Eye (tissue), 1 donor: ENCODE measurements around the gene KRTAP1-3.
A peak's percentile ranks its signal among the peaks of the same experiment; 100 is the strongest.
"Not testable (repeated sequence)": the region's sequence is repeated elsewhere in the genome, so short reads cannot be mapped to it uniquely, and the experiment has no call there.

Source experiments
- DNase-seq: peaks from one replicate; pipeline ENCODE4 v3.0.0-alpha.2; 2015

The KRTAP1-3 gene

GRCh38 chr17:41054025-41054424 lies 19.4 kb upstream of the KRTAP1-3 start:
- no peak for DNase-seq

DNA sequence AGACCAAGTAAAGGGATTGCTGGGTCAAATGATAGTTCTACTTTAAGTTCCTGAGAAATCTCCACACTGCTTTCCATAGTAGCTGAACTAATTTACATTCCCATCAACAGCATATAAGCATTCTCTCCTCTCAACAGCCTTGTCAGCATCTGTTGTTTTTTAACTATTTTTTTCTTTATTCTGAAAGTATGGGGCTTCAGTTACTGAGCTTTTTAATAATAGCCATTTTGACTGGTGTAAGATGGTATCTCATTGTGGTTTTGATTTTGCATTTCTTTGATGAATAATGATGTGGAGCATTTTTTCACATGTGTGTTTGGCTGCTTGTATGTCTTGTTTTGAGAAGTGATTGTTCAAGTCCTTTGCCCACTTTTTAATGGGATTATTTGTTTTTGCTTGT lies 17.9 kb upstream of the KRTAP1-3 start:
- no peak for DNase-seq

- DNase-seq: no peak
Measured at GRCh38 chr17:41049110-41049509, 14.4 kb upstream of the KRTAP1-3 start.

- DNase-seq: no peak
Measured at GRCh38 chr17:41048441-41048840, 13.8 kb upstream of the KRTAP1-3 start.

DNA sequence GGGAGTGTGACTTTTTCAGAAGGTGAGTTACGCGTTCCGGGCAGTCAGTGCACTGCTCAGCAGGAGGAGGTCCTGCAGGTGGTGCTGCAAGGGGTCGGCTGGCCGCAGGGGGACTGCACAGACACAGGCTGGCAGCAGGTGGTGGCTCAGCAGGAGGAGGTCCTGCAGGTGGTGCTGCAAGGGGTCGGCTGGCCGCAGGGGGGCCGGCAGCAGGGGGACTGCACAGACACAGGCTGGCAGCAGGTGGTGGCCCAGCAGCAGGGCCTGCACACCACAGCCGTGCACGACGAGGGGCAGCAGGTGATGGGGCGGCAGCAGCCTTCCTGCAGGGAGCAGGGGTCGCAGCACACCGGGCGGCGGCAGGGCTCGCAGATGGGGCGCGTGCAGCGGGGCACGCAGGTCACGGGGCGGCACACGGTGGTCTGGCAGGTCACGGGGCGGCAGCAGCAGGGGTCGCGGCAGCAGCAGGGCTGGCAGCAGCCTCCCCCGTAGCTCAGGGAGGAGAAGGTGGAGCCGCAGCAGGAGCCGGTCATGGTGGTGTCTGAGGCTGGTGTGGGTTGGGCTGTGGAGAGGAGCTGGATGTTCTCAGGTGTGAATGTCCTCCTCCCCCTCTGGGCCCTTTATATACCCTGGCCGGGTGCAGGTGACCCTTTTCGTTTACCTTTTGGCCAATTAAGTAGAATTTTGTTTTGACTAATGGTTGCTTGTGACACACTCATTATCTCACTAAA lies 12.2 kb upstream of the KRTAP1-3 start, which contains the start of gene KRTAP2-1:
Gene KRTAP2-1 (minus strand): TSS at position 582 of the 731 bp plus-strand sequence. CDS start 49 bp downstream, at position 533.
- DNase-seq: not testable (repeated sequence)

DNA sequence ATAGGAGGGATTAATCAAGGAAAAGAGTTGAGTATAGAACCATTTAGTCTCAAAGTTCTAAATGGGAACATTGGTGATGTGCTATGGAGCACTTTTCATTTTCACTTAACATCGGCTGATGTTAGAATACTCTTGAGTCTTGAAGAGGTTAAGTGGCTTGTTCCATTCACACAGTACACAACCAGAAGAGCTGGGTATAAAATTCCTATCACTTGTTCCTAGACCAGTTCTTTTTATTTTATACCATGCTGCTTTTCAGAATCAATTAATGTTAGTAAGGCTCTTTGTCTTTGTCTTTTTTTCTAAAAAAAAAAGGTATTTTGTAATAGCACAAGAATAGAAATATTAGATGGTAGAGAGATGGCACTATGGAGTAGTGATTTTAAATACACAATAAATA lies 8.3 kb upstream of the KRTAP1-3 start:
- DNase-seq: no peak

DNA sequence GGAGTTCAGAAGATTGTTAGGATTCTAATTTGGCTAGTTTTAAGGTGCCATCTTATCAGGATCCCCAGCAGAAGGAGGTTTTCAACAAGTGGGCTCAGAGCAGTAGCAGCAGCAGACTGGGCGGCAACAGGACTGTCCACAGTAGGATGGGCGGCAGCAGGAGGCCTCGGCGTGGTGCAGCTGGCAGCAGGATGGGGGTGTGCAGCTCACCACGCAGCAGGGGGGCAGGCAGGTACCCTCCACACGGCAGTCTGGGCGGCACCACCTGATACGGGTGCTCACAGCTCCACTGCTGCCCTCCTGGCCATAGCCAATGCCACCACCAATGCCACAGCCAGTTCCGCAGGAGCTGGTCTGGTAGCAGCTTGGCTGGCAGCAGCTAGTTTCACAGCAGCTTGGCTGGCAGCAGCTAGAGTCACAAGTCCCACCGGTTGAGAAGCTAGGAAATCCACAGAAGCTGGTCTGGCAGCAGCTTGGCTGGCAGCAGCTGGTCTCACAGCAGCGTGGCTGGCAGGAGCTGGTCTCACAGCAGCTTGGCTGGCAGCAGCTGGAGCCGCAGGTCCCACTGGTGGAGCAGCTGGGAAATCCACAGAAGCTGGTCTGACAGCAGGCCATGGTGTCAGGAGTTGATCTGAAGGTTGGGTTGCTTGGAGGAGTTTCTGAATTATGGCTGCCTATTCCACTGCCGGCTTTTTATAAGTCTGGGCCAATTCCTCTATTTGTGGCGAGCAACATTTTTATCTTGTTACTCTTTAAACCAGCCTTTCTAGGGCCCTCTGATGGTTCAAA lies 6.3 kb upstream of the KRTAP1-3 start, which contains the start of gene KRTAP1-1:
Gene KRTAP1-1 (minus strand): TSS at position 668 of the 789 bp plus-strand sequence. CDS start 53 bp downstream, at position 615.
- DNase-seq: not testable (repeated sequence)

DNA sequence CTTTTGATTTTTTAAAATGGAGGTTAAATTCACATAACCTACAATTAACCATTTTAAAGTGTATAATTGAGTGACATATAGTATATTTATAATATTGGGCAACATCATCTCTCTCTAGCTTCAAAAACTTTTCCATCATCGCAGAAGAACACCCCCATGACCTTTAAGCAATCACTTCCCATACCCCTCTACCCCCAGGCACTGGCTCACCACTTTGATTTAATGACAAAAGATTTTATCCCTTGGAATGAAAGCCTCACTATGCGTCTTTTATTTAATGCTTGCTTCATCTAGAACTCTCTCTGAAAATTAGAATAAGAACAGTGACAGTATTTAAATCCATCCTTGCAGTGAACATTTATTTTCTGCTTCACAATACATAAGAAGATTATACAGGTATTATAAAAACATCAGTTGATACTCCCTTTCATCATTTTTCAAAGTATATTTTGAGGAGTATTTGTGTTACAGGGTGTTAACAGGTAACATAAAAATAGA lies 3.2 kb upstream of the KRTAP1-3 start:
- DNase-seq: no peak

DNA sequence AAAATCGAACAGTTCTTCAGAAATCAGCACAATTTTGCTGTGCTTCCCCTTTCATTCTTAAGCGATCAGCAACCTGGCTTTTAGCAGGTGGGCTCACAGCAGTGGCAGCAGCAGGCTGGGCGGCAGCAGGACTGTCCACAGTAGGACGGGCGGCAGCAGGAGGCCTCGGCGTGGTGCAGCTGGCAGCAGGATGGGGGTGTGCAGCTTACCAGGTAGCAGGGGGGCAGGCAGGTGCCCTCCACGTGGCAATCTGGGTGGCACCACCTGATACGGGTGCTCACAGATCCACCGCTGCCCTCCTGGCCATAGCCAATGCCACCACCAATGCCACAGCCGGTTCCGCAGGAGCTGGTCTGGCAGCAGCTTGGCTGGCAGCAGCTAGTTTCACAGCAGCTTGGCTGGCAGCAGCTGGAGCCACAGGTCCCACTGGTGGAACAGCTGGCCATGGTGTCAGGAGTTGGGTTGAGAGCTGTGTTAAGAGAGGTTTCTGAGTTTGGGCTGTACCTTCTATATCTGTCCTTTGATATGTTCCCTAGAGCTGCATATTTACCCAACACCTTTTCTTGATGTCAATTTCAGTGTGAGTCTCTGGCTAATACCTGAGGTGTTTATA lies 4.9 kb downstream of the KRTAP1-3 start, which contains the start of gene KRTAP1-4:
Gene KRTAP1-4 (minus strand): TSS at position 563 of the 613 bp plus-strand sequence. CDS start 117 bp downstream, at position 446.
- no peak for DNase-seq

GRCh38 chr17:41026715-41027471 lies 7.8 kb downstream of the KRTAP1-3 start, which contains the start of gene KRTAP1-5:
TSS of gene KRTAP1-5 (minus strand) at chr17:41027208. CDS start at chr17:41027155, 53 bp downstream.
- DNase-seq: no peak

DNA sequence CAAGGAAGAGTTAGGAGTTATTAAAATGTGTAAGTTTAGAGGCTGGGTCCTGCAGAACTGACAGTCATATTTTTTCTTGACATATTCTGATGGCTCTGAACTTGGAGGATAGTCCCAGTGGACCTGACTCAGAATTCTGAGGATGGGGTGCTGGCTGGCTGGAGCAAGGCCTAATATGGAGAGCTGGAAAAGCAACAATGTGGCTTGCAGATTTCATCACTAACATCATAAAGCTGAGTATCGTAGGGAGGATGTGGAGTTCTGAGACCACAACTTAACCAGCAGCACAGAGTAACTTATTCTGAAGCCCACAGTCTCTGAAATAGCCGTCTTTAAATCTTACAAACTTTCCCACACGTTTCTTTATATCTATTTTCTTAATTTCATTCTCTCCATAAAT lies 10.0 kb downstream of the KRTAP1-3 start:
- no peak for DNase-seq

DNA sequence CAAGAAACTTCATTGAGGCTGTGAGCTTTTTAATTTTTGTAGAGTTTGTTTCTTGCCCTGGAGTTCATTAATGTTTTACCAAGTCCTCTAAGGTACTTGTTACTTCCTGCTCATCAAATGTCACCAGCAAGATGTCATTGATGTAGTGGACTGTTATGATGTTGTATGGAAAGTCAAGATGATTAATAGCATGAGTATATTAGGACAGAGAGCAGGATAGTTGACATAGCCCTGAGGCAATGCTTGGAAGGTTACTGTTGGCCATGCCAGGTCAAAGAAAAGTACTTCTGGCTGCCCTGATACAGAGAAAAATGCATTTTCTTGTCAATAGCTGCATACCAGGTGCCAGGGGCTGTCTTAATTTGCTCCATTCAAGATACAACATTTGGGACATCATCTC lies 14.3 kb downstream of the KRTAP1-3 start:
- DNase-seq: no peak

DNA sequence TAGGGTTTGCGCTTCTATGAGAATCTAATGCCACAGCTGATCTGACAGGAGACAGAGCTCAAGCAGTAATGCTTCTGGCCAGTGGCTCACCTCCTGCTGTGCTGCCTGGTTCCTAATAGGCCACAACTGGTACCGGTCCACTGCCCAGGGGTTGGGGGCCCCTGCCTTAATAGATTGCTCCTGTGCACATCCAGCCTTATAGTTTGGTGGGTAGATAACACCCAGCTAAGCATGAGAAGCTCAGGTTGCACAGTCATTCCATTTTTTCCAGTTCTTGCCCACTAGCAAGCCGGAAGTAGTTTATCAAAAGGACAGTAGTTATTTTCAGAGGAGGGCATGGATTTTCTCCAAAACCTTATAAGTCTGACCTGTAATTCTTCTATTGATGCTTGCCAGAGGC lies 15.3 kb downstream of the KRTAP1-3 start:
- no peak for DNase-seq

DNA sequence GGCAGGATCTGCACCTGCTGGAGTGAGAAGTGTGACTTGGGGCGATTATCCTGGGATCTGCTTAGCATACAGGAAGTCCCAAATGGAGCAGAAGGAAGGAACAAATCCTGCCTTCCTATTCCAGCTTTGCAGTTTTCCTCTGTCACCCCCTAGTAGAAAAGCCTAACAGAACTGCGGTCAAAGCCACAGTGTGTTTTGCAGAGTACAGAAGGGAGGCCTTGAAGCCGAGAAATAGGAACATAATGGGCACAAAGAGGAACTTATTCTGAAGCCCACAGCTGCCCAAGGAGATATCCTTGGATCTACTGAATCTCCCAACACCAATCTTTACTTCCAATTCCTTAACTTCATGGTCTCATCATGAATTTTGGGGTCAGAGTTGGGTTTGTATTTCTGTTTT lies 16.1 kb downstream of the KRTAP1-3 start:
- no peak for DNase-seq

DNA sequence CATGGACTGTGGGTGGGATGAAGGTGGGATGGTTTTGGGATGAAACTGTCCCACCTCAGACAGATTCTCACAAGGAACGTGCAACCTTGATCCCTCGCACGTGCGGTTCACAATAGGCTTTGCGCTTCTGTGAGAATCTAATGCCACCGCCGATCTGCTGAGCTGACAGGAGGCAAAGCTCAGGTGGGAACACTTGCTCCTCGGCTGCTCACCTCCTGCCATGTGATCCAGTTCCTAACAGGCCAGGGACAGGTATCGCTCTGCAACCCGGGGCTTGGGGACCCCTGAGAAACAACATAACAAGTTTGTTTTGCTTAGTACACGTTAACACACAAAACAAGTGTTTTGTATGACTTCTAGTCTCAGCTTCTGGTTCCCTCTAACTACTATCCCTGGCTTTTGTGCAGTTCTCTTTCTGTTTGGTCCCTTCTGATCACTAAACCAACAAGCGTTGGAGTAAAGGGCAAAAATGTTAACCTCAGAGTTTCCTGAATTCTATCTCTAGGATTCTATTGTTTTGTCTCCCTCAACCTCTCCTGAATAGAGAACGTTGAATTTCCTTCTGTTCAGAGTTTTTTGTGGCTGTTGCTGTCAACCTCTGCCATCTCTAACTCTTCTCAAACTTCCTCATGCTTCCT lies 18.0 kb downstream of the KRTAP1-3 start:
- DNase-seq: no peak

- no peak for DNase-seq
Measured at GRCh38 chr17:41015454-41015853, 19.2 kb downstream of the KRTAP1-3 start.

- DNase-seq: peak; percentile 23
Measured at GRCh38 chr17:41013606-41014005, 21.1 kb downstream of the KRTAP1-3 start.

DNA sequence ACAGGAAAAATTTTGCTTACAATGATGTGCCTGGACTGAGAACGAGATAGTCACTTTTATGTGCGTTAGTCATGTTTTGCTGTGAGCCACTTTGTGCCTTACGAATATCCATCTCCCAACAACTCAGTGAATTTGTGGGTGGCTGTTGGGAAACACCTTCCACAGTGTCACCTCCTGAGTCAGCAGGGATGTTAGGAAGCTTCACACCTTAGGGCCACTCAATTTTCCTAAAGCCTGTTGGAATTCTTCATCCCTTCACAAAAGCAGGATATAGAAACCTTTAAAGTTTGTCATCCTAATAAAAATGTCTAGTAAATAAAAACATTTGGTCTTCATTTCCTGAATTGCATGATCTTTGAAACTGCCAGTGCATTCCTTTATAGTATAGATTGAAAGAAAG lies 21.5 kb downstream of the KRTAP1-3 start:
- no peak for DNase-seq

- no peak for DNase-seq
Measured at GRCh38 chr17:41012326-41013120, 22.2 kb downstream of the KRTAP1-3 start.

DNA sequence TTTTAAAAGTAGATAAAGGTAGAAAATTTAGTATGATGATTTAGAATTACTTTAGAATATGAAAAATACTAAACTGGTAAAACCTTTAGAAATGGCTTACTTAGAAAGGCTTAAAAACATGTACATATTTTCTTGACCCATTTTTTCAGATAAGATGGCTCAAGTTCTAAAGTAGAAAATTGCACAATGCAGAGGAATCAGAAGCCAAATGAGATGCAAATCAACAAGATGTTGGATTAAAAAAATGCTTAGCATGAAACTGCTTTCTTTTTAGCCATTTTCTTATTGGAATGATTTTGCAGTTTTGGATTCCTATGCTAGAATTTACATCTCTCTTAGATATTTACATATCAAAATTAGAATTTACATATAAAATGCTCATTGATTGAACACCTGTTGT lies 24.2 kb downstream of the KRTAP1-3 start:
- no peak for DNase-seq

- no peak for DNase-seq
Measured at GRCh38 chr17:41009936-41010335, 24.7 kb downstream of the KRTAP1-3 start.
